ENCODE measurements around the gene MYL5.
"Not testable (repeated sequence)": the region's sequence is repeated elsewhere in the genome, so short reads cannot be mapped to it uniquely, and the experiment has no call there.

MYL5 gene

GRCh38 chr4:666822-667544, 7.4 kb upstream of the MYL5 start:
- Histone ChIP-seq H3K4me2 (ENCODE audit: low read length) (no peak overlapping the region), H3K9ac (ENCODE audit: low read length) (no peak overlapping the region), H3K9me2 (ENCODE audit: low read depth, low read length) (no peaks in the 10 kb centered on the region), H4K20me1 (ENCODE audit: insufficient read depth, low read length) (no peaks in the 10 kb centered on the region), H3K4me1 (ENCODE audit: insufficient read depth, low read length, severe bottlenecking) (peaks cover 15% of the 10 kb centered on the region), H3K79me2 (ENCODE audit: insufficient read depth, low read length) (no peaks in the 10 kb centered on the region), H3K4me3 (ENCODE audit: low read depth, low read length, poor library complexity, severe bottlenecking) (no peak overlapping the region), H3K27ac (ENCODE audit: low read depth, low read length, poor library complexity, severe bottlenecking) (no peak overlapping the region), H3F3A (ENCODE audit: insufficient read depth, low read length) (no peaks in the 10 kb centered on the region), H3K36me3 (ENCODE audit: insufficient read depth, low read length) (peaks cover 7% of the 10 kb centered on the region), H3K9me3 (ENCODE audit: low read length) (no peaks in the 10 kb centered on the region), H2AFZ (ENCODE audit: low read length) (no peak overlapping the region), H3K27me3 (ENCODE audit: insufficient read depth, low read length) (no peaks in the 10 kb centered on the region)
- TF ChIP-seq CTCF (IDR thresholded peaks at IDR 0.05; ENCODE audit: low read length) (no peak), EZH2 (IDR thresholded peaks at IDR 0.05; ENCODE audit: borderline replicate concordance, low read length) (no peak)

GRCh38 chr4:667545-667925, 6.8 kb upstream of the MYL5 start:
- H3K79me2 ChIP-seq (ENCODE audit: insufficient read depth, low read length), result no peaks in the 10 kb centered on the region
- no peaks in the 10 kb centered on the region for H4K20me1 ChIP-seq (ENCODE audit: insufficient read depth, low read length)
- H3K36me3 ChIP-seq (ENCODE audit: insufficient read depth, low read length), result peaks cover 12% of the 10 kb centered on the region
- H3K9me2 ChIP-seq (ENCODE audit: low read depth, low read length), result no peaks in the 10 kb centered on the region
- H3K27me3 ChIP-seq (ENCODE audit: insufficient read depth, low read length), result no peaks in the 10 kb centered on the region
- no peak overlapping the region for H3K27ac ChIP-seq (ENCODE audit: low read depth, low read length, poor library complexity, severe bottlenecking)
- no peaks in the 10 kb centered on the region for H3F3A ChIP-seq (ENCODE audit: insufficient read depth, low read length)
- no peak overlapping the region for H3K4me3 ChIP-seq (ENCODE audit: low read depth, low read length, poor library complexity, severe bottlenecking)
- H2AFZ ChIP-seq (ENCODE audit: low read length), result no peak overlapping the region
- no peaks in the 10 kb centered on the region for H3K9me3 ChIP-seq (ENCODE audit: low read length)
- H3K4me1 ChIP-seq (ENCODE audit: insufficient read depth, low read length, severe bottlenecking), result peaks cover 15% of the 10 kb centered on the region
- no peak overlapping the region for H3K9ac ChIP-seq (ENCODE audit: low read length)
- no peak for TF ChIP-seq CTCF (IDR thresholded peaks at IDR 0.05; ENCODE audit: low read length)
- no peak for TF ChIP-seq EZH2 (IDR thresholded peaks at IDR 0.05; ENCODE audit: borderline replicate concordance, low read length)
- H3K4me2 ChIP-seq (ENCODE audit: low read length), result no peak overlapping the region

GRCh38 chr4:668219-668618, 6.1 kb upstream of the MYL5 start:
- H2AFZ ChIP-seq (ENCODE audit: low read length); H3K27me3 ChIP-seq (ENCODE audit: insufficient read depth, low read length); H3K27ac ChIP-seq (ENCODE audit: low read depth, low read length, poor library complexity, severe bottlenecking); H3F3A ChIP-seq (ENCODE audit: insufficient read depth, low read length); H3K79me2 ChIP-seq (ENCODE audit: insufficient read depth, low read length); H4K20me1 ChIP-seq (ENCODE audit: insufficient read depth, low read length); H3K4me2 ChIP-seq (ENCODE audit: low read length); H3K9me2 ChIP-seq (ENCODE audit: low read depth, low read length); H3K9me3 ChIP-seq (ENCODE audit: low read length); H3K9ac ChIP-seq (ENCODE audit: low read length); H3K4me3 ChIP-seq (ENCODE audit: low read depth, low read length, poor library complexity, severe bottlenecking): not testable (repeated sequence)
- Histone ChIP-seq H3K36me3 (ENCODE audit: insufficient read depth, low read length) (peaks cover 19% of the 10 kb centered on the region), H3K4me1 (ENCODE audit: insufficient read depth, low read length, severe bottlenecking) (peaks cover 17% of the 10 kb centered on the region)

GRCh38 chr4:669806-670559, 4.4 kb upstream of the MYL5 start:
- not testable (repeated sequence) for H3K9ac ChIP-seq (ENCODE audit: low read length); H3K79me2 ChIP-seq (ENCODE audit: insufficient read depth, low read length); H3F3A ChIP-seq (ENCODE audit: insufficient read depth, low read length); H3K27me3 ChIP-seq (ENCODE audit: insufficient read depth, low read length); H3K4me2 ChIP-seq (ENCODE audit: low read length); H3K27ac ChIP-seq (ENCODE audit: low read depth, low read length, poor library complexity, severe bottlenecking); H3K9me2 ChIP-seq (ENCODE audit: low read depth, low read length); H2AFZ ChIP-seq (ENCODE audit: low read length); H3K9me3 ChIP-seq (ENCODE audit: low read length); H3K4me3 ChIP-seq (ENCODE audit: low read depth, low read length, poor library complexity, severe bottlenecking); H4K20me1 ChIP-seq (ENCODE audit: insufficient read depth, low read length)
- Histone ChIP-seq H3K4me1 (ENCODE audit: insufficient read depth, low read length, severe bottlenecking) (peaks cover 11% of the 10 kb centered on the region), H3K36me3 (ENCODE audit: insufficient read depth, low read length) (peaks cover 19% of the 10 kb centered on the region)
